RWPE2 (cell line): ENCODE results near the gene GAL3ST1.
"Not testable (repeated sequence)": the region's sequence is repeated elsewhere in the genome, so short reads cannot be mapped to it uniquely, and the experiment has no call there.

ENCODE experiments used
- ATAC-seq: fragments of 200-7000 bp; cut with Tn5 transposase; 3 replicates; pipeline ENCODE4 v1.9.1; 2021; ENCODE audit warnings: low read depth
- DNase-seq: peaks from one replicate; pipeline ENCODE4 v3.0.0-alpha.2; 2020; ENCODE audit warnings: low spot score
- H3K27ac ChIP-seq: fragments of 450-650 bp; 2 replicates; pipeline ENCODE4 v1.5.1; 2017; ENCODE audit warnings: mild to moderate bottlenecking; ENCODE audit not compliant: poor library complexity, severe bottlenecking
- H3K27me3 ChIP-seq: fragments of 250-450 bp; sonication (Bioruptor Pico); 2 replicates; pipeline ENCODE4 v1.5.1; 2021; ENCODE audit warnings: mild to moderate bottlenecking, moderate library complexity; ENCODE audit not compliant: insufficient read depth, poor library complexity, severe bottlenecking
- H3K36me3 ChIP-seq: fragments of 250-450 bp; sonication (Bioruptor Pico); 2 replicates; pipeline ENCODE4 v1.5.1; 2020; ENCODE audit warnings: low read depth, mild to moderate bottlenecking, moderate library complexity
- H3K4me1 ChIP-seq: fragments of 250-450 bp; sonication (Bioruptor Pico); 2 replicates; pipeline ENCODE4 v1.5.1; 2021; ENCODE audit warnings: mild to moderate bottlenecking, moderate library complexity; ENCODE audit not compliant: insufficient read depth, poor library complexity, severe bottlenecking
- H3K4me3 ChIP-seq: fragments of 250-450 bp; sonication (Bioruptor Pico); 2 replicates; pipeline ENCODE4 v1.5.1; 2021; ENCODE audit warnings: mild to moderate bottlenecking, moderate library complexity; ENCODE audit not compliant: severe bottlenecking
- H3K9me3 ChIP-seq: fragments of 250-450 bp; sonication (Bioruptor Pico); 2 replicates; pipeline ENCODE4 v1.5.1; 2021; ENCODE audit warnings: mild to moderate bottlenecking, moderate library complexity; ENCODE audit not compliant: severe bottlenecking
- TF ChIP-seq, protein P1 (sequence below): fragments of 450-650 bp; IDR thresholded peaks from one replicate; pipeline ENCODE4 v1.5.1; 2017; ENCODE audit warnings: mild to moderate bottlenecking, moderate library complexity; ENCODE audit not compliant: poor library complexity, severe bottlenecking

GAL3ST1 gene

DNA sequence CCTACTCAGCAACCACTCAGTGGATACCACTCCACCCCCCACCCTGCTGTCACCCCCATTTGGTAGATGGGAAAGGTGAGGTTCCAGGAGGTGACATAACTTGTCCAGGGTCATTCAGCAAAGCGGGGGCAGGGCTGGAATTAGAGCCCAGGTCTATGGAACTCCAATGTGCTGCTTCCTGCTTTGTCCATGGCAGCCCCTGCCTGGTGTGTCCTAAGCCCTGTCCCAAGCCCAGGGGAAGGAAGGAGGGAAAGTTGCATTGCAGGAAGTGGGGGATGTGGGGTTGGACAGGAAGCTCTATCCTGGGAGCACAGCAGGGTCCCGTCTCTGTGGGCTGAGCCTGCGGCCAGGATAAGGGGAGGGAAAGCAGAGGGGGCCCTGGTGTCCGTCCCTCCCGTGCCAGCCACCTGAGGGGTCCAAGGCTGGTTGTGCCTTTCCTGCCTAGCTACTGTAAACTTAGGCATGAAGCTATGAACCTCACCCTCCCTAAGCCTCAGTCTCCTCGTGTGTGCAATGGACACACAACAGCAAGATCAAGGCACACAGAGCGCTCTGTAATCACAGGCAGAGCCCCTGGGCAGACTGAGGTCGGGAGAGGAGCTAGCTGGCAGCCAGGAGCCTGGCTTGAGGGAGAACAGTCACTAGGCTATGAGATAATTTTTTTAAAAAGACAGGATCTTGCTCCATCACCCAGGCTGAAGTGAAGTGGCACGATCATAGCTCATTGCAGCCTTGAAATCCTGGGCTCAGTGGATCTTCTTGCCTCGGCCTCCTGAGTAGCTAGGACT, 12.9 kb downstream of the GAL3ST1 start:
- Histone ChIP-seq H3K27ac (no peak overlapping the region), H3K9me3 (no peaks in the 10 kb centered on the region), H3K4me1 (no peaks in the 10 kb centered on the region), H3K36me3 (no peaks in the 10 kb centered on the region), H3K4me3 (no peak overlapping the region), H3K27me3 (no peaks in the 10 kb centered on the region)
- TF ChIP-seq, protein P1, sequence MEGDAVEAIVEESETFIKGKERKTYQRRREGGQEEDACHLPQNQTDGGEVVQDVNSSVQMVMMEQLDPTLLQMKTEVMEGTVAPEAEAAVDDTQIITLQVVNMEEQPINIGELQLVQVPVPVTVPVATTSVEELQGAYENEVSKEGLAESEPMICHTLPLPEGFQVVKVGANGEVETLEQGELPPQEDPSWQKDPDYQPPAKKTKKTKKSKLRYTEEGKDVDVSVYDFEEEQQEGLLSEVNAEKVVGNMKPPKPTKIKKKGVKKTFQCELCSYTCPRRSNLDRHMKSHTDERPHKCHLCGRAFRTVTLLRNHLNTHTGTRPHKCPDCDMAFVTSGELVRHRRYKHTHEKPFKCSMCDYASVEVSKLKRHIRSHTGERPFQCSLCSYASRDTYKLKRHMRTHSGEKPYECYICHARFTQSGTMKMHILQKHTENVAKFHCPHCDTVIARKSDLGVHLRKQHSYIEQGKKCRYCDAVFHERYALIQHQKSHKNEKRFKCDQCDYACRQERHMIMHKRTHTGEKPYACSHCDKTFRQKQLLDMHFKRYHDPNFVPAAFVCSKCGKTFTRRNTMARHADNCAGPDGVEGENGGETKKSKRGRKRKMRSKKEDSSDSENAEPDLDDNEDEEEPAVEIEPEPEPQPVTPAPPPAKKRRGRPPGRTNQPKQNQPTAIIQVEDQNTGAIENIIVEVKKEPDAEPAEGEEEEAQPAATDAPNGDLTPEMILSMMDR: no peak
- no peak for ATAC-seq
- DNase-seq: no peak

GRCh38 chr22:30560643-30561202, 13.7 kb downstream of the GAL3ST1 start:
- H3K36me3 ChIP-seq, DNase-seq, H3K4me3 ChIP-seq, ATAC-seq, H3K9me3 ChIP-seq, H3K27ac ChIP-seq, H3K4me1 ChIP-seq, H3K27me3 ChIP-seq: not testable (repeated sequence)

DNA sequence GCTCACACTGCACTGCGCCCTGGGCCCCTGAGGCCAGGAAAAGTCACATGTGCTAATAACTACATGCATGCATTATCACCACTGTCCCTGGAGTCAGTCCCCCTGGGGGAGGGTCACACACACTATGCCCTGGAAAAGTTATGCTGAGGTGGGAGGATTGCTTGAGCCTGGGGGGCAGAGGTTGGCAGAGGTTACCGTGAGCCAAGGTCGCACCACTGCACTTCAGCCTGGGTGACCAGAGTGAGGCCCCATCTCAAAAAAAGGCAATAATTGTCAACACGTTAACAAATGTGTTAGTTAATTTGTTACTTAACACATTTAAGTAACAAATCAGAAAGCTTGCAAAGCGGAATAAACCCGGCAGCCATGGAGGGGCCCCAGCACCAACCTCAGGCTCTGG, 14.6 kb downstream of the GAL3ST1 start:
- Histone ChIP-seq H3K27ac (no peak overlapping the region), H3K4me1 (no peaks in the 10 kb centered on the region)

DNA sequence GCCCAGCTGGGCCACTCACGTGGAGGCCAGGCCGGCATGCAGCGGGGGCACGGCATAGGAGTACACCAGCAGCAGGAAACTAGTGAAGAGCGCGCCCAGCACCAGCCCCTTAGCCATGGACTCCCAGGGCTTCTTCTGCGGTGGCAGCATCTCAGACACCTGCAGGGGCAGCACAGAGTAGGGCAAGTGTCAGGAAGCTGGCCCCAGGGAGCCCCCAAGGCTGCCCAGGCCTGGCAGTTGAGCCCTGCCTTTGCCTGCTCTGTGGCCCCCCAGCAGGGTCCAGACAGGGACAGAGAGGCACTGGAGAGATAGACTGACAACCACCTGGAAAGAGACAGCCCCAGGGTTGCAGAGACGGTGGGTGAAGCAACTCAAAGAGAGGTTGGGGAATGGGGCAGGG, 17.2 kb downstream of the GAL3ST1 start:
- TF ChIP-seq, protein P1: no peak
- no peak for DNase-seq
- no peak for ATAC-seq
- H3K9me3 ChIP-seq: no peaks in the 10 kb centered on the region
- H3K27me3 ChIP-seq: no peaks in the 10 kb centered on the region
- no peak overlapping the region for H3K4me3 ChIP-seq
- no peaks in the 10 kb centered on the region for H3K36me3 ChIP-seq
- no peaks in the 10 kb centered on the region for H3K4me1 ChIP-seq
- no peak overlapping the region for H3K27ac ChIP-seq

More for the DNA sequence above, 14.6 kb downstream of the GAL3ST1 start:
- DNase-seq (no peak), ATAC-seq (no peak)
- Histone ChIP-seq H3K36me3 (no peaks in the 10 kb centered on the region), H3K27me3 (no peaks in the 10 kb centered on the region), H3K4me3 (no peak overlapping the region), H3K9me3 (no peaks in the 10 kb centered on the region)
- TF ChIP-seq, protein P1: no peak

DNA sequence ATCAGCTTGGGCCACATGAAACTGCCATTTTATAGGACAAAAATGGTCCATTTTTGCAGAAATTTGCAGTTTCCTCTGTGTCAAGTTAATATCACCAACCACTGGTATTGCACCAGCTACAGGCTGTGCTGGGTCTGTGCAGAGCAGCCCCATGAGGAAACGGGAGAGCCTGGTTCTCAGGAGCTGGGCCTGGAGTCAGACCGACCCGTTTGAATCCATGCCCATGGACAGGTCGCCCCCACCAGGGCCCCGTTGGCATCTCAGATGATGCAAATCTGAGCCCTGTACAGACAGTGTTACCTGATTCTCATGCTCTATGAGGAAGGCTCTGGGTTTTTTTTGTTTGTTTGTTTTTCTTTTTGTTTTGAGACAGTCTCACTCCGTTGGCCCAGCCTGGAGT, 18.1 kb downstream of the GAL3ST1 start:
- DNase-seq (no peak), ATAC-seq (0 out of 3 replicates have a peak, but pooled peaks have one; percentile 23)
- H3K27me3 ChIP-seq: no peaks in the 10 kb centered on the region
- H3K27ac ChIP-seq: no peak overlapping the region
- H3K9me3 ChIP-seq: no peaks in the 10 kb centered on the region
- H3K36me3 ChIP-seq: no peaks in the 10 kb centered on the region
- no peaks in the 10 kb centered on the region for H3K4me1 ChIP-seq
- H3K4me3 ChIP-seq: no peak overlapping the region
- TF ChIP-seq, protein P1: no peak
